GM18858 (cell line): Measurements from ENCODE around the gene SRM.
"Not testable (repeated sequence)": the region's sequence is repeated elsewhere in the genome, so short reads cannot be mapped to it uniquely, and the experiment has no call there.

Experiments
- ATAC-seq: cut with Tn5 transposase; IDR thresholded peaks from one replicate; pipeline ENCODE4 v1.9.1; 2021; ENCODE audit not compliant: unreplicated experiment

The SRM gene

GRCh38 chr1:11023201-11023600, 36.6 kb downstream of the SRM start:
- no peak for ATAC-seq

- no peak for ATAC-seq
These were observed 39.8 kb downstream of the SRM start for GRCh38 chr1:11019971-11020370.

GRCh38 chr1:11019358-11019757, 40.5 kb downstream of the SRM start:
- ATAC-seq, result not testable (repeated sequence)

GRCh38 chr1:11013160-11013531, 46.7 kb downstream of the SRM start:
- ATAC-seq, result no peak

- ATAC-seq, result peak; percentile 69
These were observed 47.3 kb downstream of the SRM start, which contains the start of gene TARDBP for GRCh38 chr1:11012260-11013159. Gene TARDBP (plus strand): TSS chr1:11012654. CDS start chr1:11013728, 1,074 bp downstream.
